Suprapubic skin (tissue), 4 donors: ENCODE data around the gene CORO1C. TPM values are rescaled to one million over a fixed set of nuclear protein-coding genes. Genes with fewer than 3 reads are reported as not detected.

ENCODE experiments used
- DNase-seq, 2 donors: peaks; one replicate each; pipeline ENCODE4 v3.0.0-alpha.2; 2019; ENCODE audit warnings: low spot score in 2 of 2
- H3K27ac ChIP-seq: fragments of 200-600 bp; sonication (generic); one replicate; pipeline ENCODE4 v1.5.1; 2019
- H3K27me3 ChIP-seq: fragments of 200-600 bp; sonication (generic); one replicate; pipeline ENCODE4 v1.5.1; 2019
- H3K36me3 ChIP-seq: fragments of 200-600 bp; sonication (generic); one replicate; pipeline ENCODE4 v1.5.1; 2019
- H3K4me1 ChIP-seq: fragments of 200-600 bp; sonication (generic); one replicate; pipeline ENCODE4 v1.5.1; 2019
- H3K4me3 ChIP-seq: fragments of 200-600 bp; sonication (generic); one replicate; pipeline ENCODE4 v1.5.1; 2019; ENCODE audit warnings: mild to moderate bottlenecking
- H3K9me3 ChIP-seq: fragments of 200-600 bp; sonication (generic); one replicate; pipeline ENCODE4 v1.5.1; 2019
- EP300 ChIP-seq: sonication (generic); formaldehyde crosslinking; IDR thresholded peaks from one replicate; pipeline ENCODE4 v1.6.1; 2017; ENCODE audit warnings: antibody characterized with exemption
- POLR2A ChIP-seq, 2 donors: fragments of 450-650 bp; IDR thresholded peaks; one replicate each; pipeline ENCODE4 v1.6.1; 2017; ENCODE audit warnings: antibody characterized with exemption in 2 of 2, mild to moderate bottlenecking in 2 of 2, moderate library complexity in 2 of 2
- POLR2AphosphoS5 ChIP-seq, 3 donors: sonication (generic); formaldehyde crosslinking; IDR thresholded peaks; one replicate each; pipeline ENCODE4 v1.6.1; 2017; ENCODE audit warnings: antibody characterized with exemption in 3 of 3
- WGBS: methylation state at CpG from one replicate; pipeline ENCODE4 v1.1.5; 2018; 5-methylcytosine and 5-hydroxymethylcytosine counted together
- total RNA-seq, 4 donors: library from RNA; depleted of rRNA; stranded (reverse); fragments of >200 nt; gene quantifications; one replicate each; pipeline ENCODE4 v1.1.0, GENCODE V29; 2016
- TF ChIP-seq, protein P1 (sequence below), 2 donors: fragments of 200-600 bp in 1 of 2; fragments of 450-650 bp in 1 of 2; sonication (generic) in 1 of 2; IDR thresholded peaks; one replicate each; pipeline ENCODE4 v1.5.1; 2016 to 2019; ENCODE audit warnings: antibody characterized with exemption in 2 of 2, mild to moderate bottlenecking in 1 of 2, moderate library complexity in 1 of 2

The CORO1C gene
- total RNA-seq, 4 donors from 2014 or later = 117 to 175 (median 142) TPM

DNA sequence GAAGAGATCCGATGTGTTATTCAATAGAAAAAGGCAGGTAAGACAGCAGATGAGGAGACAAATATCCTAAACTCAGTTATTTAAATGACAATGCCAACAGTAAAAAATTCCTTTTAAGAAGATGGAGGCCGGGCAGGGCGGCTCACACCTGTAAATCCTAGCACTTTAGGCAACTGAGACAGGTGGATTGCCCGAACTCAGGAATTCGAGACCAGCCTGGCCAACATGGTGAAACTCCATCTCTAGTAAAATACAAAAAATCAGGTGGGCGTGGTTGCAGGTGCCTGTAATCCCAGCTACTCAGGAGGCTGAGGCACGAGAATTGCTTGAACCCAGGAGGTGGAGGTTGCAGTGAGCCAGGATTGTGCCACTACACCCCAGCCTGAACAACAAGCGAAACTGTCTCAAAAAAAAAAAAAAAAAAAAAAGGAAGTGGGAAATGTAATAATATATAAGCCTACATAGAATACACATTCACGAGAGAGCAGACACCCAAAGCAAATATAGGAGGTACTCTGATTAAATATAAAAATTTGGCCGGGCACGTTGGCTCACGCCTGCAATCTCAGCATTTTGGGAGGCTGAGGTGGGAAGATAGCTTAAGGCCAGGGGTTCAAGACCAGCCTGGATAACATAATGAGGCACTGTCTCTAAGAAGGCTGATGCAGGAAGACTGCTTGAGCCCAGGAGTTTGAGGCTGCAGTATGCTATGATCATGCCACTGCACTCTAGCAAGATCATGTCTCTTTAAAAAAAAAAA is 19.0 kb downstream of the CORO1C start:
- H3K4me1 ChIP-seq = peaks cover 45% of the 10 kb centered on the region
- DNase-seq = no peak
- TF ChIP-seq POLR2A (IDR thresholded peaks at IDR 0.05) (no peak), POLR2AphosphoS5 (IDR thresholded peaks at IDR 0.05) (no peak), EP300 (no peak)
- TF ChIP-seq, protein P1, sequence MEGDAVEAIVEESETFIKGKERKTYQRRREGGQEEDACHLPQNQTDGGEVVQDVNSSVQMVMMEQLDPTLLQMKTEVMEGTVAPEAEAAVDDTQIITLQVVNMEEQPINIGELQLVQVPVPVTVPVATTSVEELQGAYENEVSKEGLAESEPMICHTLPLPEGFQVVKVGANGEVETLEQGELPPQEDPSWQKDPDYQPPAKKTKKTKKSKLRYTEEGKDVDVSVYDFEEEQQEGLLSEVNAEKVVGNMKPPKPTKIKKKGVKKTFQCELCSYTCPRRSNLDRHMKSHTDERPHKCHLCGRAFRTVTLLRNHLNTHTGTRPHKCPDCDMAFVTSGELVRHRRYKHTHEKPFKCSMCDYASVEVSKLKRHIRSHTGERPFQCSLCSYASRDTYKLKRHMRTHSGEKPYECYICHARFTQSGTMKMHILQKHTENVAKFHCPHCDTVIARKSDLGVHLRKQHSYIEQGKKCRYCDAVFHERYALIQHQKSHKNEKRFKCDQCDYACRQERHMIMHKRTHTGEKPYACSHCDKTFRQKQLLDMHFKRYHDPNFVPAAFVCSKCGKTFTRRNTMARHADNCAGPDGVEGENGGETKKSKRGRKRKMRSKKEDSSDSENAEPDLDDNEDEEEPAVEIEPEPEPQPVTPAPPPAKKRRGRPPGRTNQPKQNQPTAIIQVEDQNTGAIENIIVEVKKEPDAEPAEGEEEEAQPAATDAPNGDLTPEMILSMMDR (IDR thresholded peaks at IDR 0.05) = no peak
- H3K36me3 ChIP-seq = no peaks in the 10 kb centered on the region
- WGBS = 79% methylated on average over 12 of the region's 12 CpGs
- no peak overlapping the region for H3K27ac ChIP-seq
- no peaks in the 10 kb centered on the region for H3K9me3 ChIP-seq
- H3K4me3 ChIP-seq = no peak overlapping the region
- no peaks in the 10 kb centered on the region for H3K27me3 ChIP-seq

DNA sequence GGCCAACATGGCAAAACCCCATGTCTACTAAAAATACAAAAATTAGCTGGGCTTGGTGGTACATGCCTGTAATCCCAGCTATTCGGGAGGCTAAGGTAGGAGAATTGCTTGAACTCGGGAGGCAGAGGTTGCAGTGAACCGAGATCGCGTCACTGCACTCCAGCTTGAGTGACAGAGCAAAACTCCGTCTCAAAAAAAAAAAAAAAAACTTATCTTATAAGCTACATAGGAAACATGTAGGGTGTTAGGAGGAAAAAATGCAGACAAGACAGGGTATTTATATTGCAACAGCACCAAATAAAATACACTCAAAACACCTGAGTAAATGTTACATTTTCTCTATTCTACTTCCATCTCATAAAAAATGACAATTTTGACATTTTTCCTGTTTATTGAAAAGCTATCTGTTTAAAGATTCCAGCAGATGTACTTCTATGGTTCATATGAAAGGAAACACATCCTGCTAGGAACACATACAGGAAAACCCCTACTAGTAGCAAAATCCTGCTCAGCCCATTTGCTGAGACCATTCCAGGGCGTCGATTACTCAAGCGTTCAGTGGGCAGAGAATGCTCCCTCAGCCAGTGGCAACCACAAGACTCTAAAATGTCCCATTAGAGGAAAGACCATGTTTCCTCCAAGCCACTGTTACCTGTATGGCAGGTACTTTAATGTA is 19.7 kb downstream of the CORO1C start:
- Histone ChIP-seq H3K27me3 (no peaks in the 10 kb centered on the region), H3K4me1 (peaks cover 42% of the 10 kb centered on the region), H3K27ac (no peak overlapping the region), H3K4me3 (no peak overlapping the region), H3K9me3 (no peaks in the 10 kb centered on the region), H3K36me3 (no peaks in the 10 kb centered on the region)
- no peak for DNase-seq
- TF ChIP-seq, protein P1 (IDR thresholded peaks at IDR 0.05) = no peak
- no peak for TF ChIP-seq POLR2AphosphoS5 (IDR thresholded peaks at IDR 0.05)
- TF ChIP-seq POLR2A (IDR thresholded peaks at IDR 0.05) = no peak
- no peak for TF ChIP-seq EP300
- WGBS = 83% methylated on average over 9 of the region's 9 CpGs

DNA sequence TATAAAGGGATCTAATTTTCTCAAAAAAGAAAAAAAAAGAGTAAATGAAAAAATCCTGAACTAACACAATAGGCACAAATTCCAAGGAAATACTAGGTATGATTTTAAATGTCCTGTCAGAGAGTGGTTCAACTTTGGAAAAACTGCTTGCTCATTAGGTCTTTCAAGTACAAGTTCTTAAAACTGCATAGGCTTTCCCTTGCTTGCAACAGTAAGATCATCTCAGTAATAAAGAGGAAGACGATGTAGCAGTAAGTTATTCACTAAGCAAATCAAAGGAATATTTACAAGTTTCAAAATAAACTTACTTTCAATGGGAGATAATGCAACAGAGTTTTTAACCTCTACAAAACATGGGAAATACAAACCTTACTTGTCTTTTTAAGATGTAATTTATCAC is 21.6 kb downstream of the CORO1C start:
- H3K9me3 ChIP-seq = no peaks in the 10 kb centered on the region
- H3K27ac ChIP-seq = no peak overlapping the region
- no peaks in the 10 kb centered on the region for H3K27me3 ChIP-seq
- DNase-seq = no peak
- no peaks in the 10 kb centered on the region for H3K36me3 ChIP-seq
- no peak overlapping the region for H3K4me3 ChIP-seq
- TF ChIP-seq EP300 = no peak
- TF ChIP-seq, protein P1 (IDR thresholded peaks at IDR 0.05) = no peak
- no peak for TF ChIP-seq POLR2AphosphoS5 (IDR thresholded peaks at IDR 0.05)
- TF ChIP-seq POLR2A (IDR thresholded peaks at IDR 0.05) = no peak
- peaks cover 38% of the 10 kb centered on the region for H3K4me1 ChIP-seq
- WGBS = 54% methylated on average over 1 of the region's 1 CpG

DNA sequence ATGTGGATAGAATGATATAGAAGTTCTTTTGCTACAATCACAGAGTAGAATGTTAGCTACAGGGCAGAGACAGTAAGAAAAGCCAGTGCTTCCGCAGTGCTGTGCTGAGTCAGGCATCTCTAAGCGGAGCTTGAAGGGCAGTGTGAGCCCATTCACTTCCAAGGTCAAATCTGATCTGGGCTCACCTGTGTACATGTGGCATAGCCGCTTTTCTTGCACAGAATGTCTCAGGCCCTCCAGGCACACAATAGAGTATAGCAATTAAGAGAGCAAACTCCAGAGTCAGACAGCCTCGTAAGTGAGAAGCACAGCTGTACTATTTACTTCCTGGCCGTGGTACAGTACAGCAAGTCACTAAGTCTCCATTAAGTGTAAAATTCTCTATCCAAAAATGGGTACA is 26.8 kb downstream of the CORO1C start:
- H3K27me3 ChIP-seq = no peaks in the 10 kb centered on the region
- H3K27ac ChIP-seq = no peak overlapping the region
- H3K4me3 ChIP-seq = no peak overlapping the region
- TF ChIP-seq EP300 (no peak), POLR2AphosphoS5 (IDR thresholded peaks at IDR 0.05) (no peak), POLR2A (IDR thresholded peaks at IDR 0.05) (no peak)
- TF ChIP-seq, protein P1 (IDR thresholded peaks at IDR 0.05) = no peak
- H3K4me1 ChIP-seq = peaks cover 31% of the 10 kb centered on the region
- 79% methylated on average over 5 of the region's 5 CpGs for WGBS
- DNase-seq = no peak
- no peaks in the 10 kb centered on the region for H3K9me3 ChIP-seq
- peaks cover 5% of the 10 kb centered on the region for H3K36me3 ChIP-seq

DNA sequence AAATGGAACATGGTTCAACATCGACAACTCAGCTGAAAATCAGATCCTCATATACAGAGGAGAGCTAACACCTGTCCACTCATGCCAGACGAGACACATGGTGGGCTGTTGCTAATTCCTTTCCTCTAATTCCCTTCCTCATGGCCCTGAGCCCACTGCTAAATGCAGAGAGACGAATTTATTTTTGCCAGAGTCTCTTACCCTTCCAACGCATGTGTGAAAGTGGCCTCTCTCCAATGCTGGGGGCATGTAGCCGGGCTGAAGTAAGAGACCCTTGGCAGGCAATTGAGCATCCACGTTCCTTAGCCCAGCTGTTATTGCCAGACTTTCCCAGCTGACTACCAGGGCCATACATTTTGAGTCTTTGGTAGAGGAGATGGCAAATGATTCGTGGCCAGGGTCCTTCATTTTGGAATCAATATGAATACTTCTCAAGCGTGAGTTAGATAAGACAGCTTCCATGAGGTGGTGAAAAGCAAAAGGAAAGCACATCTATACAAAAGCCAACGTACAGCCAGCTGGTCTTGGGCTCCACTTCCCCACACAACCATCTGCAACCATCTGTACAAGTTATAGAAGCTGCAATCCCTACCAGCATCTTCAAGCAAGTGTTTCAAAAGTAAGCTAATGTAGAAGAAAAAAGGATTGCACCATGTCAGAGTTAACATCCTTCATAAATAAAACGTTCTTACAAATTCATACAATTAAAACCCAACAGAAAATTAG is 28.6 kb downstream of the CORO1C start:
- TF ChIP-seq POLR2AphosphoS5 (IDR thresholded peaks at IDR 0.05) (no peak), EP300 (no peak)
- TF ChIP-seq, protein P1 (IDR thresholded peaks at IDR 0.05) = no peak
- Histone ChIP-seq H3K27ac (peak overlapping the region; percentile 53), H3K27me3 (no peaks in the 10 kb centered on the region), H3K4me3 (no peak overlapping the region), H3K9me3 (no peaks in the 10 kb centered on the region), H3K4me1 (peaks cover 32% of the 10 kb centered on the region), H3K36me3 (peaks cover 13% of the 10 kb centered on the region)
- DNase-seq = no peak
- 73% methylated on average over 10 of the region's 10 CpGs for WGBS
